Forelimb muscle (tissue), 1 donor: Measurements from ENCODE around the gene PSMB7. TPM values are rescaled to one million over a fixed set of nuclear protein-coding genes. Genes with fewer than 3 reads are reported as not detected.

Experiments
- DNase-seq: peaks from one replicate; pipeline ENCODE4 v3.0.0-alpha.2; 2013; ENCODE audit warnings: low read depth
- polyA plus RNA-seq: library from polyadenylated mRNA; unstranded; fragments of 120-200 nt; gene quantifications from one replicate; pipeline ENCODE4 v1.2.1, GENCODE V29; 2013; ENCODE audit not compliant: insufficient read length

The PSMB7 gene
- polyA plus RNA-seq, 1 donor, result 177 TPM

DNA sequence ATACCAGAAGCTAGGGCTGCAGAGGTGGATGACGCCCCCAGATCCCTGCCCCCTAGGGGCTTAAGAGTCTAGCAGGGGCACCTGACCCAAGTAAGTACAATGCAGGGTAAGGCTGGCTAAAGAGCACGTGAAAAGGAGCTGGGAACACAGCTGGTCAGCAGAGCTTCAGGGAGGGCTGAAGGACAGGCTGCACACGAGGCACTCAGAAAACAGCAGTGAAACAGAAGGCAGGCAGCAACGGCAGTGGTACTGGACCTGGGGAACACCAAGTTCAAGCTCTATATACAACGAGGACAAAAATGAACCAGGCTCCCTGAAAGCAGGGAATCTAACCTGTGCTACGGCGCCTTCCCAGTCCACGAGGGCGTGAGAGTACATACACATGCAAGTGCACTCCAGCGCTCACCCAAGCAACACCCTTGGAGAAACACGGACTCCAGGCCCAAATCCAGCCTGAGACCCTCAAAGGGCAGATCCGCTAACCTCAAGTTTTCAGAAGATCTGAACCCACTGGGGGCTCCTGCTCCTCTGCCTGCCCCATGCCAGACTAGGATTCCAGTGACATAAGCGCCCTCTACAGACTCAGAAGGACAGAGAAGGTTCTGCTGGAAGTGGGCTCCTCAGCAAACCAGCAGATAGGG, 57.4 kb downstream of the PSMB7 start:
- DNase-seq, result no peak

DNA sequence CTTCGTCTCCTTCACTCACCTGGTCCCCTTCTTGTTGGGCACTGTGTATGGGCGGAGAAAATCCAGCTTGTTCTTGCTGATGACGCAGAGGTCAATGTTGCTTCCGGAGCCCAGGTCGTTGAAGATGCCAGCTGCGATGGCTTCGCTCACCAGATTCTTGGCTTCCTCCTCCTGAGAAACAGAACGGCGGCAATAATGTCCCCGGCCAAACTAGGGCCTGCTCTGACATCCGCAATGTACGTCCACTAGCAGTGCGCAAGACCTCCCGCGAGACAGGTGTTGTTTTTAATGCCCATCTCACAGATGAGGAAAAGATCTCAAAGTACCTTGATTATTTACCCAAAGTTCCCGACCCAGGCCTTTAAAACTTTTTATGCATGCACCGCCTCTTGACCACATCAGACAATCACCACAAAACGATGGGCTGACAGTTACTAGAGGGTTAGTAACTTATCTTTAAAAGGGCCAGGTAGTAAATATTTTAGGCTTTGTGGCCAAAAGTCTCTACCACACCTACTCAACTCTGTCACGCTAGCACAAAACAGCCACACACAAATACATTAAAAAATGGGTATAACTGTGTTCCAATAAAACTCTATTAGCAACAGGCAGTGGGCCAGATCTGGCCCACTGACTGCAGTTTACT, 58.4 kb downstream of the PSMB7 start:
- DNase-seq, result no peak

DNA sequence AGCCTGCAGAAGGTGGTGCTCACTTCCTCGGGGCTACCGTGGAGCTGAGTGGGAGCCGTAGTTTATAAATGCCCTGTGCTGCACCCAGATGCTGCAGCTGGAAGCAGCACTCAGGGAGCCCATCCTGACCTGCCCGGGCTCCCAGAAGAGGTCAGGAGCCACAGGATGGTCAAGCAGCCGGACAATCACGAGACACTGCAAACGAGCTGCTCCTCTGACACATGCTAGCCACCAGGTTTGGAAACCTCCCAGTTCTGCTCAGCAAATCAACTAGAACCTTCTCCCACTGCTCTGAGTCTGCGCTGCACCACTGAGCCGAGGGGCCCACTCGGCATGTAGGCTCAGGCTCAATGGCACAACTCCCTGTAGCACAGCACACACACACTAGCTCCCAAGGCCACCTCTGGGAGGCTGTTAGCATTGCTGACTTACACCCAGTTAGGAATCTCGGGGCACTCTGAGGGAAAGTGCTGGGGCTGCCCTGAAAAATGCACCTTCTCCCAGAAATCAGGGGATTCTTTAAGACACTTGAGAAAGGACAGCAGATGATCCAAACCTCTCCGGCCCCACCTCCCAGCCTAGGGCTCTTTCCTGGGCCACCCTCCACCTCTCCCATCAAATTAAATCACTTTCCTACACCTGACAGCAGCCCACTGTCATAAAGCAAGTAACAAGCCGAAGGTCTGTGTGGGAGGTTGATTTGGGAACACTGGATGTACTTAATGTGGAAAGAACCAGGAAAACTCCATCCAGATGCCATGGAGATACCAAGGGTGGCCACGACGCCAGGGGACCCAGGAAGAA, 59.1 kb downstream of the PSMB7 start:
- no peak for DNase-seq

DNA sequence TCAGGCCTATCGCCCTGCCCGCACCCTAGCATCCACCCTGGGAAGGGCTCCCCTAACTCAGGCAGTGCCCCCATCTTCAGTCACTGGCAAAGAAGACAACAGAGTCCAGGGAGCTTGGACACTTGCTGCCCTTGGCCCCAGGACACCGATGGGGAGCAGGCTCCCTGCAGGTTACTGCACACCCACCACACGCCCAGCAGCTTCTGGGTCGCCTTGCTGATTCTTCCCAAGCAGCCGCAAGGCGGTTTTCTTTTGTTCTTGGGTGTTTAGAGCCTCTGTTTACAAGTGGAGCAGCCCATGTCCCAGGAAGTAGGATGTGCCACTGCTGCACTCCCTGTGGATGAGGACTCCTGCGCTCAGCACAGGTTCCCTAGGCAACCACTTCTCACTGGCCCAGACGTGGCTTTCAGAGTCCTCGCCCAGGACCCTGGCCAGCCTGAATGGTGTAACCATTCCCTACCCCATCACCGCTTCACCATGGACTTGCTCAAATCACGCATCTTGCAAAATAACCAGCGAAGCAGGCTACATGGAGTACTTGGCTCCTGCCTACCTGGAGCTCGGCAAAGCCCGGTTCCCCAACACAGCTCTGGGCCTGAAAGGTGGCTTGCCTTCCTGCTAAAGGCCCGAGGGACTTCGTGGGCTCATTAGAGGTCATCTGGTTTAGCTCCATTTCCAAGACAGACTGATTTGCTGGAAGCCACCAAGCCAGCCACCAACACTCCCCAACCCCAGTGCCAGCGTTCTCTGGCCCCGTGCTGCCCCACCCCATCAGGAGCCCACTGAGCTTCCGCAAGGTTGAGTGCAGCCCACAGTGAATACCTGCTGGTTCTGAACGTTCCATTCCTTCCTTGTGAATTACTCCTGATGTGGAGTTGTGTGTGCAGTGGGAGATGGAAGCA, 60.0 kb downstream of the PSMB7 start:
- no peak for DNase-seq

DNA sequence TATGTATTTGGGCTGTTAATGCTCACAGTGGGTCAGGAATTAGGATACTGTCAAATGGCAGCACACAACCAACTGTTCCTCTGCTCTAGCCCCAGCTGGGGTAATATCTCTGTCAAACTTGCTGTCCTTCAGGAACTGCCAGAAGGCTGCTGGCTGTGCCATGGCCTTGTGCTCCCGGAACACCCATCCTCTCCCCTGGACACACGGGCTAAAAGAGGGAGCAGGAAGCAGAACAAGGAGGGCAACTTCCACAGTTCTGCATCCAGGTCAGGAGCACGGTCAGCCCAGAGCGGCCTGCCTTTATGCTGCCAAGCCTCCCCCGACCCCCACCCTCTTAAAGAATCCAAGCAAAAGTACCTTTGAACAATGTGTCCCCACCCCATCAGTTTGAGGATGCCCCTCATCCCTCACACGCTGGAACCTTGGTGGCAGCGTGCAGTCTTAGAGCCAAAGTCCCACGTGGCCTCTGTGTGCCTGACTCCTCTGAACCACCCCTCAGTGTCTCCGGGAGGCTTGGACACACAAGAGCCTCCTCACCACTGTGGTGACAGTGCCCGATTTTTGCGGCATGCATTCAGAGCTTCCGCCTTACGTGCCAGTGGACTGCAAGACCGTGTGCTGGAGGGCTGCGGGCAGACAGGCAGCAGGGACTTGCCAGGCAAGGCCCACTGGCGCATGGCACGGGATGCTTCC, 60.8 kb downstream of the PSMB7 start:
- no peak for DNase-seq

DNA sequence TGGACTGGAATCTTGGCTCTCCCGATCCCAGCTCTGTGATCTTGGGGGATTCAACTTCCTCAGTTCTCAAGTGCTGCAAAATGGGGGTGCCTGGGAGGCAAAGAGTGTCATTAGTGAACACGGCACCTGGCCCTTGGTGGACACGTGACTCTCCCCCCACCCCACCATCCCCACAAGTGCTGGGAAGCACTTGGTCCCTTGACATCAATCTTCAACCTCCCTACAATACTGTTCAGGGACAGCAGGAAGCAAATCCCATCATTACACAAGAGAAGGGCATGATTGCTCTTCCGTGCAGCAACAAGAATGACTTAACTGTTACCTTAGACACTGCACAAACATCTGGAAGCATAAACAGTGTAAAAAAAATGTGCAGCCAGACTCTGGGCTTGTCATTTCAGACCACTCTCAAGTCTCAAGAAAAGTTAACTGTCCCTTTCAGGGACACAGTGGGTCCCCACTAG, 61.4 kb downstream of the PSMB7 start:
- no peak for DNase-seq

DNA sequence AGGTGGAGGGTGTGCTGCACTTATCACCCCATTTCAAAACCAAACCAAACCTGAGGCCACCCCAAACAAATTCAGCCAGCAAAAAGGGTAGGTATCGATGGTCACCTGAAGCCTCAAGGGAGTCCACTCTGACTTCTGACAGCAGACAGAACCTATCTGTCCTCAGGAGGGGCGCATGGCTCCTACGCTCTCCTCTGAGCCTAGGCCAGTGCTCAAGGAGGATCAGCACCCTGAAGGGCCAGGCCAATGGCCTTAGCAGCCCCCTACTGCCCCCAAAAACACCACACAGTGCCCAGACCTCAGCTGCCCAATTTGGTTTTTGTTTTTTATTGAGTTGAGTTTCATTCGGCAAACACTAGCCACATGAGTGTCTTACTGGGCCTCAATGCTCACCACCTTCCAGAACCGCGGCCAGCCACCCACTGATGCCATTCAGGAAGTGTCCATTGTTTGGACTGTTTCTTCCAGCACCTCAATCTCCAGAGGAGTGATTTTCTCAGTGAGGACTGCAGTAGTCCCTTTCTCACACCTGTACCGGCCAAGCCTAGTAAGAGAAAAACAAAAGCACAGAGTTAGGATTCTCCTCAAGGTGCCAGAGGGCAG, 62.0 kb downstream of the PSMB7 start:
- no peak for DNase-seq

DNA sequence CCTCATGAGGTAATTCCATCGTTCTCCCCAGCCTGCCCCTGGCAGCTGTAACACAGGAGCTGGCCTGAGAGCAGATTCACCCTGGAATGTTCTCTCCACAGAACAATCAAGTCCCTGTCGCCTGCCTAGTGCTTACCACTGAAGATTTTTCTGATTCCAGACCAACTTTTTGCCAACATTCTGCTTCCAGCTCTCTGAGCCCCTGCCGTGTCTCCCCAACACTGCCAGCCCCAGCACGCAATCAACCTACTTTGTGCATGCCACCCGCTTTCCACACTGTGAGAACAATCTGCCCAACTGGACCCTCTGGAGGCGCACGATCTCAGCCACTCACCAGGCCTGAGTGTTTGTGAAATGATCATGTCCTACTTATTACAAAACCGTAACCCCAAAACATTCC, 62.6 kb downstream of the PSMB7 start:
- DNase-seq, result no peak

DNA sequence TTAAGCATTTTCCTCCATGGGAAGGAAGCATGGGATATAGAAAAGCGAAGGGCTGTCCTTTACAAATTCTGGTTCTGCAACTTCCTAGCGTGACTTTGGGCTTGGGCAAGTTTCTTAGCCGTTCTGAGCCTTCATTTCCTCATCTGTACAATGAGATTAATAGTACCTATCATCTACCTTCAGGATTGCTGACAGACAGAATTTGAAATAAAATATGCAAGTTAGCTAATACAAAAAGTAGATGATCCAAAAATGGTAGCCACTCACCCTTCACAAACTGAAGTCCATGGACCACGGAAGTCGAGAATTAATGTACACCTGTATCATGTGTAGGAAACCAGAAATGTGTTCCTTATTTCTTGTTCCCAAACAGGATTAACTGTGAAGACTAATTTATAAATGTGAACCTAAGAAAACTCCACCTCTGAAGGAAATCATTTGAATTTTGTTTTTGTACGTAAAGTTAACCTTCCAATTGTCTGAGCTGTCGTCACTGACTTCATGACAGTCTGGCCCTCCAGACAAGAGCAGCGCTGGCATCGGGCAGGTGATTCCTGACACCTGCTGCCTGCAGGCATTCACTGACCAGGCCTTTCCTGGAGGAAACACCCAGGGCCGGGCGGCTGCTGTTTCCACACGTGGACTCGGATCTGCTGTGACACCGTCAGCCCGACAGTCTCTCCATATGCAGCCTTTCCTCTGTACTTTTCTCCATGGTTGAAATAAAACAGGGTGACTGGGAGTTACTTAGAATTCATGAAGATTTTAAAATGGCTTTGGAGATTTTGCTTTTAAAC, 63.4 kb downstream of the PSMB7 start:
- DNase-seq, result no peak

DNA sequence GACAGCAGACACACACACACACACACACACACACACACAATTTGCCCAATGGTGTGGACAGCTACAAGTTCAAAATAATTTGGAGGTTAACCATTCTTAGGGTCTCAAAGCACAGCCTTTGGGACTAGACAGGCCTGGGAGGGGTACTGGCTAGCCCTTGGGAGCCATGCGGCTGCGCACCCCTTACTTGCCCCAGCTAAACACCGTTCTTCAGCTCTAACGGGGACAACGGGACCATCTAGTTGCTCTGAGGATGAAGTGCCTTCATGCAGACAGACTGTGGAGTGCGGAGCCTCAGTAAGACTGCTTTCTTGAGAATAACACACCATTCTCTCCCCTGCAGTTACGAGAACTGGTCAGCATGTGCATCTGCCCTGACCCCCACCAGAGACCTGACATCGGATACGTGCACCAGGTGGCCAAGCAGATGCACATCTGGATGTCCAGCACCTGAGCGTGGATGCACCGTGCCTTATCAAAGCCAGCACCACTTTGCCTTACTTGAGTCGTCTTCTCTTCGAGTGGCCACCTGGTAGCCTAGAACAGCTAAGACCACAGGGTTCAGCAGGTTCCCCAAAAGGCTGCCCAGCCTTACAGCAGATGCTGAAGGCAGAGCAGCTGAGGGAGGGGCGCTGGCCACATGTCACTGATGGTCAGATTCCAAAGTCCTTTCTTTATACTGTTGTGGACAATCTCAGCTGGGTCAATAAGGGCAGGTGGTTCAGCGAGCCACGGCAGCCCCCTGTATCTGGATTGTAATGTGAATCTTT, 64.6 kb downstream of the PSMB7 start:
- DNase-seq, result no peak

DNA sequence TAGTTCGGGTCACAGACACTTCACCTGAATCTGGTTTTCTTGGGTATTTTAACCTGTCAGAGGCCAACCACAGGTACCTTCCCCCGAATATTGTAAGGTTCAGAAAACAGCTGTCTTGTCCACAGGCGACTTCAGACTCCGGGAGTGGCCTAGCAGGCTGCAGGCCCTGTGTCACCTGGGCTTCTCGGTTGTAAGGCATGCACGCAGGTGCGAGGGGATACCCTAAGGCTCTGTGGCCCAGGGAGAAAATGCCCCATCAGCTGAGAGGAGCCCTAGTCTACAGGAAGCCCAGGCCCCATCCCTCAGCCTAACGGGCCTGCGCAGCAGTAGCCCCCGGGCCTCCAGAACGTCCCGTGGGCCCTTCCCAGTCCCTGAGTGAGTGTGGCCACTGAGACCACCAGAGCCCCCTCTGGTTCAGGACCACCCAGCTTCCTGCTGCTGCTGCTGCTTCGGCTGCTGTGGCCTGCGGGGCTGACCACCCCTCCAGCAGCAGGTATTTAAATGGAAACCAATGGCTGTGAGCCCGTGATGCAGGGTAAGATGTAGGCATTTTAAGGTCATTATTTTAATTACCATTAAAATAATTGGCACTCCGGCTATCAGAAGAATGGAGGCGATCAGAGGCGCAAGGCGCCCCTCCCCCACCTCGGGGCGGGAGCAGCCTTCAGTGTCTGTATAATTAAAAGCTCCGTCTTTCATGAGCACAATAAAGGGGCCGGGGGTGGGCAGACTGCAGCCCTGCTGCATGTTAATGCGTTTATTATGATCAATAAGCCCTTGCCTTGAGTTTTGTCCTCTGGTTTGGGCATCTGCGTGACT, 65.4 kb downstream of the PSMB7 start:
- no peak for DNase-seq

DNA sequence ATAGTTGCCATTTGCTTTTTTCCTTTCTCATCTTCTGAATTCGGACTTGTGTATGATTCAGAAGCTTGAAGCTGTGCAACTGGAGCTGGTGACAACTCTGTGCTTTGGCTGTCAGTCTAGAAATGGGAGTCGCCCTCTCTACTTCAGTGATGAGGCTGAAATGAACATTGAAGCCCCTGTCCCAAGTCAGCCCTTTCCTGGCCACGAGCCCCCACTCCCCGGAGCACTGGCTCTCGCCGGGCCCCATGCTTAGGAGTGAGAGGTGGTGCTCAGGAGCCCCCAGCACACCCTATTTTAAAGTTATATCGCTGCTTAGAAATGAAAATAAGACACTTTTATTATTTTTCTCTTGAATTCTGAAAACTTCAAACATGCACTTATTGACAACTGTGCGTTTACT, 66.0 kb downstream of the PSMB7 start:
- DNase-seq, result no peak

DNA sequence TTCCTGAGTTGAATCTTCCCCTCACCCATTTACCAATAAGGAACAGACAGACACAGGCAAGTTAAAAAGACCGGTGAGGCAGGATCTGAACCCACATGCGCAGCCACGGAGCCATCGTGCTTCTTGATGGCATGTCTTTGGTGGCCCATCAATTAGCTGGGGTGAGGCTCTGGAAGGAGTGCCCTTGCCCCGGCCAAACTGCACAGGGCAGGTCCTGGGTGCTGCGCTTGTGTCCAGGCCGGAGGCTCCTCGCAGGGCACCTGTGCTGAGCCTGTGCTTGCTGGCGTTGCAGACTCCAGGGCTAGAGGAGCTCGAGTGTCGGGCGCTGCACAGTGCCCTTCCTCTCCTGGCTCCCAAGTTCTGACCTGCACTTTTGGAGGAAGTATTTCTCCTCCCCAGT, 66.4 kb downstream of the PSMB7 start:
- no peak for DNase-seq

DNA sequence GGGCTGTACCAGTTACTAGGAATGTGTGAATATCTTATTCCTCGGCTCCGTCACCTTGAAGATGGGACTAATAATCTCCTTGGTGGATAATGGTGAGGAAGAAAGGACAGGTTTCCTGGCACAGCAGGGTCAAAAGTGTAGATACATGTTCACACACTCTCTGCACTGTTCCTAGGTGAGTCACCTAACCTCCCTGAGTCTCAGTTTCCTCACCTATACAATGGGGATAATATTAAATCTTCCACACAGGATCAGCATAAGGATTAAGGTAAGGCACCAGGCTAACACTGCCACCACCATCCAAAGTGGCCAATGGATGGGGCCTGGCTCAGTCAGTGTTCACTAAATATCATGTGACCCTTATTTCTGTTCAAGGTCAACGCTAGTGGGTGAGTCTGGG, 66.9 kb downstream of the PSMB7 start:
- DNase-seq, result no peak

DNA sequence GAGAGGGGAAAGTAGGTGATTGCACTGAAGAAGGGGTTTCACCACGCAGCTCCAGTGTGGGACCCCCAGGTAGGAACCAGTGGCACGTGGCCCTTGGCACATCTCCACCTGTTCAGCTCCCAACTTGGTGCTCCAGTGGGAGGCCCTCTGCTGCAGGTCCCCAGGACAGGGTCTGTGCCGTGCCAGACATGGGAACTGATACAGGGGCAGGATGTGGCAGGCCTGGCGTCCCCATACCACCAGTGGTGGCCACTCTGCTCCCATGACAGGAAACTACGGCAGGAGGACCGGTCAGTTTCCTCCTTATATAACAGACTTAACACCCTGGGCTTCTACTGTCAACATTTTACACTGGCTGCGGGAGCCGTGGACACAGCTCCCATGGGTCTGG, 67.3 kb downstream of the PSMB7 start:
- no peak for DNase-seq

DNA sequence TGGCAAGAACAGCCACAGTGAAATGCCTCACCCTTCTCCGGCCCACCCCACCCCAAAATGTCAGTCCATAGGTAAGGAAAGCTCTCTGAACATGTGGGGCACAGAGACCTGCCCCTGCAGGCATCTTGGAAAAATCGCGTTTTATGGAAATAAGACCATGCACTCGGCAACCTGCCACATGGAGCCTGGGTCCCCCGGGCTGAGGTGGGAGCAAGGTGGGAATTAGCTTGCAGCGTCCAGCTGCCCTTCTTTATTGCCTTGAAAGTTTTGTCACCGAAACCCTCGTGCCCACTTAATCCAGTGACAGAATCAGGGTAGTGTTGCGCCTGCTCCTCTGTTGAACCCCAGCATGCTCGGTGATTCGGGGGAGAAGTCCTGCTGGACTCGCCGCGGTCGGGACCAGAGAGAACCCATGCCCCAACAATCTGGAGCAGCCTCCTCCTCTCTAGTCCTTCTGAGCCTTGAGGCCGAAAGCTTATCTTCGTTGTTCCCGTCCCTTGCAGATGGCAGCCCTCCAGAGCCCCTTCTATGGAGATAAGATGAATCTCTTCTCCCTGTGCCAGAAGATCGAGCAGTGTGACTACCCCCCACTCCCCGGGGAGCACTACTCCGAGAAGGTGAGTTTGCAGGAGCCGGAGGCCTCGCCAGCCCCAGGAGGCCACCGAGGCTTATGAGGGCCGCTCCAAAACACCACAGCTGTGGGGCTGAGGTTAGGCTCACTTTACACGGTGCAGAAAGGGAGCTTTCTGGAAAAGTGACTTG, 67.9 kb downstream of the PSMB7 start:
- no peak for DNase-seq

DNA sequence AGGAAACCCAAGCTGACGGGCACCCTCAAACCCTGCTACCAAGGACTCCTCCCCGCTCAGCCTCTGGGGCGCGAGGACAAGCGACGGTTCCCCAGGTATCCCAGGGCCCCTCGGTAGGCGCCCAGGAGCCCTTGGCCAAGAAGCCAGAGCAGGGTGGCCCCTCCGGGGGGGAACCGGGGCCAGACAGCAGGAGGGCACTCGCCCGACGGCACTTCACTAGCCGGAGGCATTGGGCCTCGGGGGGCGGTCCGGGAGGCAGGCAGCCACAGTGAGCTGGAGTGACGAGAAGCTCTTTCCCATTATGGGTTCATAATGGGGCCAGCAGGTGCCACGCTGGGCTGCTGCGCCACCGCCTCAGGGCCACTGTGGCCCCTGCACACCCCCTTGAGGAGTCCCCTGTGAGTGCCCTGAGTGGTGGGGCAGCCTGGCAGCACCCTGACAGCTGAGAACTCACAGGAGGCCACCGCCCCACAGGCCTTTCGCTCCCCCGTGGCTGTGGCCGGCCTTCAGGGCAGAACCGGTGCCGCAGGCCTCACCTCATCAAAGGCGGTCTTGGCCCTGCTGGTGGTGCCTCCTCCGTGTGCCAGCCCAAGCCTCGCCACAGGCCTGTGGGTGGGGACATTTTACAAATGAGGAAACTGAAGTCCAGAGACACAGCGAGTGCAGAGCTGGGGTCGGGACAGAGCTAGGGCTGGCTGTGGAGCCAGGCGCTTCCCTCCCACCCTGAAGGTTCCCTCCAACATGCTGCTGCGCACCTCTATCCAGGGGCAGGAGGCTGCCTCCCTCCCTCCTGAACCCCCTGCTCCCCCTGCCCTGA, 68.7 kb downstream of the PSMB7 start:
- DNase-seq, result no peak
